DOHH2 (cell line): ENCODE data around the gene ANO6.

Source experiments
- H3F3A ChIP-seq: fragments of 200-600 bp; sonication (generic), shearing (Covaris generic); 2 replicates; pipeline ENCODE4 v1.6.0; 2016; ENCODE audit warnings: antibody characterized with exemption, mild to moderate bottlenecking; ENCODE audit not compliant: control insufficient read depth, insufficient read depth
- H3K27ac ChIP-seq: fragments of 200-600 bp; sonication (generic); 2 replicates; pipeline ENCODE4 v1.5.1; 2014; ENCODE audit warnings: low read depth, mild to moderate bottlenecking, low read length, moderate library complexity
- H3K27me3 ChIP-seq: fragments of 200-600 bp; sonication (generic); 2 replicates; pipeline ENCODE4 v1.6.1; 2014; ENCODE audit warnings: mild to moderate bottlenecking, low read length, mixed read lengths; ENCODE audit not compliant: control insufficient read depth
- H3K36me3 ChIP-seq: fragments of 200-600 bp; sonication (generic); 2 replicates; pipeline ENCODE4 v1.6.1; 2014; ENCODE audit warnings: mild to moderate bottlenecking, low read length, moderate library complexity, mixed read lengths; ENCODE audit not compliant: control insufficient read depth
- H3K4me1 ChIP-seq: fragments of 200-600 bp; sonication (generic); 2 replicates; pipeline ENCODE4 v1.6.1; 2014; ENCODE audit warnings: mild to moderate bottlenecking, low read length, mixed read lengths; ENCODE audit not compliant: control insufficient read depth
- H3K4me2 ChIP-seq: fragments of 200-600 bp; sonication (generic); 2 replicates; pipeline ENCODE4 v1.6.0; 2014; ENCODE audit warnings: mild to moderate bottlenecking, low read length, moderate library complexity
- H3K4me3 ChIP-seq: fragments of 200-600 bp; sonication (generic); 2 replicates; pipeline ENCODE4 v1.5.1; 2014; ENCODE audit warnings: mild to moderate bottlenecking, low read length, mixed read lengths
- H3K79me2 ChIP-seq: fragments of 200-600 bp; sonication (generic); 2 replicates; pipeline ENCODE4 v1.6.1; 2014; ENCODE audit warnings: mild to moderate bottlenecking, low read length, mixed read lengths; ENCODE audit not compliant: control insufficient read depth
- H3K9me2 ChIP-seq: fragments of 200-600 bp; sonication (generic); replicated peaks from 2 replicates; pipeline ENCODE4 v1.6.1; 2014; ENCODE audit warnings: mild to moderate bottlenecking, low read length, mixed read lengths; ENCODE audit not compliant: control insufficient read depth
- H3K9me3 ChIP-seq: fragments of 200-600 bp; sonication (generic); 2 replicates; pipeline ENCODE4 v1.6.1; 2014; ENCODE audit warnings: antibody characterized with exemption, low read length, mixed read lengths; ENCODE audit not compliant: control insufficient read depth, insufficient read depth
- H4K20me1 ChIP-seq: fragments of 200-600 bp; sonication (generic); 2 replicates; pipeline ENCODE4 v1.6.0; 2014; ENCODE audit warnings: low read depth, mild to moderate bottlenecking, antibody characterized with exemption, low read length, moderate library complexity; ENCODE audit not compliant: control insufficient read depth, insufficient read depth
- EZH2phosphoT487 ChIP-seq: fragments of 200-600 bp; sonication (generic); IDR thresholded peaks from 2 replicates; pipeline ENCODE4 v1.6.1; 2017; ENCODE audit warnings: borderline replicate concordance, mild to moderate bottlenecking, antibody characterized with exemption, low read length, moderate library complexity, mixed read lengths
- TF ChIP-seq, protein P1 (sequence below): fragments of 200-600 bp; sonication (generic); IDR thresholded peaks from one replicate; pipeline ENCODE4 v1.5.1; 2014; ENCODE audit warnings: antibody characterized with exemption, mild to moderate bottlenecking, low read depth, low read length; ENCODE audit not compliant: poor library complexity, severe bottlenecking

Gene ANO6

DNA sequence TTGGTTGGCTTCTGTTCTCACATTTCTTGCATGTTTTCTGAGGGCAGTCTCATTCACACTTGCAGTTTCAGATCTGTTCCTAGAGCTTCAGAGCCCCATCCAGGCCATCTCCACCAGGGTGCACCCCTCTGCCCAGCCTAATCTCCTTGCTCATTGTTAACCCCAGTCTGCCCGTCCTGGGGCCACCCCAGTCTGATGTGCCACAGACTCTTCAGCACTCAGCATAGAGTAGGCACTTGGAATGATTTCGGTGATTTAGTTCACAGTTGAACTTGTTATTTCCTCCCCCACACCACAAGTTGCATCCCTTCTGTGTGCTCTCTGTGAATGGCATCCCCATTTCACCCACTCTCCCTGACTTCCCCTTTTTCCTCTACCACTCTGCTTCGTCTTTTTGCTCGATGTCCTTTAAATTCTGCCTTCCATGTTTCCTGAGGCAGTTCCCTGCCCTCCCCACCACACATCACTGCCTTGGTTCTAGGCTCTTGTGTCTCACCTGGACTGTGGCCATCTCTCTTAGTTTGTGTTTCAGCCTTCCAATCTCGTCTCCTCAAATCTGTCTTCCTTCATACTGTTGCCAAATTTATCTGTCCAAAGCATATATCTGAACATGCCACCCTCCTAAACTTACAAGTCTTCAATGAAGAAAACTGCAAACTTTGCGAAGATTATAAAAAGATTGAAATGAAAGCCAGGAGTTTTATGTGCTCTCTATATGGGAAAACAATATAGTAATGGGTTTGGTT, 41.5 kb downstream of the ANO6 start:
- Histone ChIP-seq H3K4me2 (peak overlapping the region; percentile 60), H3K27me3 (no peaks in the 10 kb centered on the region), H3K79me2 (peaks cover 24% of the 10 kb centered on the region), H3K27ac (no peak overlapping the region), H4K20me1 (peaks cover 6% of the 10 kb centered on the region; the same call in 1 of the 2 replicates), H3K9me3 (no peaks in the 10 kb centered on the region), H3F3A (no peaks in the 10 kb centered on the region), H3K4me1 (peaks cover 22% of the 10 kb centered on the region), H3K4me3 (no peak overlapping the region), H3K36me3 (no peaks in the 10 kb centered on the region), H3K9me2 (no peaks in the 10 kb centered on the region)
- no peak for TF ChIP-seq EZH2phosphoT487
- TF ChIP-seq, protein P1, sequence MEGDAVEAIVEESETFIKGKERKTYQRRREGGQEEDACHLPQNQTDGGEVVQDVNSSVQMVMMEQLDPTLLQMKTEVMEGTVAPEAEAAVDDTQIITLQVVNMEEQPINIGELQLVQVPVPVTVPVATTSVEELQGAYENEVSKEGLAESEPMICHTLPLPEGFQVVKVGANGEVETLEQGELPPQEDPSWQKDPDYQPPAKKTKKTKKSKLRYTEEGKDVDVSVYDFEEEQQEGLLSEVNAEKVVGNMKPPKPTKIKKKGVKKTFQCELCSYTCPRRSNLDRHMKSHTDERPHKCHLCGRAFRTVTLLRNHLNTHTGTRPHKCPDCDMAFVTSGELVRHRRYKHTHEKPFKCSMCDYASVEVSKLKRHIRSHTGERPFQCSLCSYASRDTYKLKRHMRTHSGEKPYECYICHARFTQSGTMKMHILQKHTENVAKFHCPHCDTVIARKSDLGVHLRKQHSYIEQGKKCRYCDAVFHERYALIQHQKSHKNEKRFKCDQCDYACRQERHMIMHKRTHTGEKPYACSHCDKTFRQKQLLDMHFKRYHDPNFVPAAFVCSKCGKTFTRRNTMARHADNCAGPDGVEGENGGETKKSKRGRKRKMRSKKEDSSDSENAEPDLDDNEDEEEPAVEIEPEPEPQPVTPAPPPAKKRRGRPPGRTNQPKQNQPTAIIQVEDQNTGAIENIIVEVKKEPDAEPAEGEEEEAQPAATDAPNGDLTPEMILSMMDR, result peak; percentile 19

- Histone ChIP-seq H3K79me2 (peaks cover 21% of the 10 kb centered on the region), H4K20me1 (peaks cover 6% of the 10 kb centered on the region; the same call in 1 of the 2 replicates), H3K9me3 (no peaks in the 10 kb centered on the region), H3F3A (no peaks in the 10 kb centered on the region), H3K4me3 (no peak overlapping the region), H3K27ac (no peak overlapping the region), H3K27me3 (no peaks in the 10 kb centered on the region), H3K9me2 (no peaks in the 10 kb centered on the region), H3K36me3 (no peaks in the 10 kb centered on the region), H3K4me2 (no peak overlapping the region), H3K4me1 (peaks cover 22% of the 10 kb centered on the region)
- TF ChIP-seq, protein P1, result no peak
- TF ChIP-seq EZH2phosphoT487, result no peak
Measured at GRCh38 chr12:45259675-45260074, 43.8 kb downstream of the ANO6 start.

DNA sequence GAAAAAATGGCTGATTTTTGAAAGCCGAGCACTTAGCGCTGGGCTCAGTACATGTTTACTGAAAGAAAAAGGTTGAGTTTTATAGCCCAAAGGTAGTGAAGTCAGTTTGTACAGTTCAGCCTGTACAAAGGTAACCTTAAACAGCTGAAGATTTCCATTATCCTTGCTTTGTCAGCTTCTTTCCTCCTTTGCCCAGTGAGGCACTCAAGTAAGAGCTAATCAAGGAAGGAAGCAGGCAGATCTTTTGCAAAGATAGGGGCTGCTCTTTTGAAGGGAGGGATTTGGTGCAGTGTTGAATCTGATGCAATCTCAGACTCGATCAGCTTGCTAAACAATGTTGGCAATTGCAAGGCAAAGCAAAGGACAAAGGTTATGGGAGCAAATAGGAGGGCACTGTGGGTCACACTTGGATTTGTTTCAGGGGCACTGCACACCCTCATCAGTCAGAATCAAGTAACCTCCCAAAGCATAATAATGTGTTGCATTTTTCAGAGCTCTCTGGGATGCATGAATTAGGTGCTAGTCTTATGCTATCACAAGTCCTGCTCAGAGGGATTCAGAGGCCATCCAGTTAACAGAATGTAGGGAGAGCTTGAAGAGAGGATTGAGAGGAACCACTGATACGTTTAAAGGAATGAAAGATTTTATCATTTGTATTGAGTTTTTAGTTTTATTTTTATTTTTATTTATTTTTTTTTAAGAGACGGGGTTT, 44.4 kb downstream of the ANO6 start:
- Histone ChIP-seq H3K4me3 (no peak overlapping the region), H3K27me3 (no peaks in the 10 kb centered on the region), H3K4me2 (no peak overlapping the region), H4K20me1 (peaks cover 6% of the 10 kb centered on the region; the same call in 1 of the 2 replicates), H3K9me3 (no peaks in the 10 kb centered on the region), H3K27ac (no peak overlapping the region), H3K4me1 (peaks cover 22% of the 10 kb centered on the region), H3K36me3 (no peaks in the 10 kb centered on the region), H3K9me2 (no peaks in the 10 kb centered on the region), H3K79me2 (peaks cover 18% of the 10 kb centered on the region), H3F3A (no peaks in the 10 kb centered on the region)
- no peak for TF ChIP-seq EZH2phosphoT487
- TF ChIP-seq, protein P1, result no peak
